Choroid plexus epithelial cell (primary cell): ENCODE data around the gene ZNF593OS.
A peak's percentile ranks its signal among the peaks of the same experiment; 100 is the strongest.

Experiments
- DNase-seq: peaks from one replicate; pipeline ENCODE4 v3.0.0-alpha.2; 2010; ENCODE audit warnings: low read depth
- H3K4me3 ChIP-seq: 2 replicates; pipeline ENCODE4 v1.5.1; 2011; ENCODE audit warnings: low read depth, mild to moderate bottlenecking, control low read depth, low read length, moderate library complexity
- CTCF ChIP-seq: conservative IDR thresholded peaks from 2 replicates; pipeline ENCODE4 v1.5.1; 2011; ENCODE audit warnings: low read depth, mild to moderate bottlenecking, control low read depth, inconsistent platforms, low read length, moderate library complexity

ZNF593OS gene

GRCh38 chr1:26158271-26158907 is 13.2 kb downstream of the ZNF593OS start:
- no peak overlapping the region for H3K4me3 ChIP-seq
- DNase-seq: no peak
- TF ChIP-seq CTCF: no peak

- DNase-seq: no peak
- H3K4me3 ChIP-seq: no peak overlapping the region
- TF ChIP-seq CTCF: no peak
Observed at GRCh38 chr1:26156285-26157038, 15.2 kb downstream of the ZNF593OS start.

- no peak overlapping the region for H3K4me3 ChIP-seq
- TF ChIP-seq CTCF: no peak
- no peak for DNase-seq
Observed at GRCh38 chr1:26155370-26156284, 16.0 kb downstream of the ZNF593OS start.

GRCh38 chr1:26154750-26155149 is 16.9 kb downstream of the ZNF593OS start:
- H3K4me3 ChIP-seq: no peak overlapping the region
- TF ChIP-seq CTCF: no peak
- DNase-seq: no peak

GRCh38 chr1:26153966-26154532 is 17.6 kb downstream of the ZNF593OS start:
- no peak for TF ChIP-seq CTCF
- peak; percentile 40 for DNase-seq

GRCh38 chr1:26148887-26149286 is 22.7 kb downstream of the ZNF593OS start:
- DNase-seq: no peak
- no peak for TF ChIP-seq CTCF
- H3K4me3 ChIP-seq: no peak overlapping the region

More at GRCh38 chr1:26153966-26154532, 17.6 kb downstream of the ZNF593OS start:
- H3K4me3 ChIP-seq: no peak overlapping the region
